NCI-H2029 (cell line): Measurements from ENCODE around the gene HOXA10.

Experiments used
- DNase-seq: peaks from one replicate; lab custom pipeline; 2025; lab: John Stamatoyannopoulos, UW

HOXA10 gene

DNA sequence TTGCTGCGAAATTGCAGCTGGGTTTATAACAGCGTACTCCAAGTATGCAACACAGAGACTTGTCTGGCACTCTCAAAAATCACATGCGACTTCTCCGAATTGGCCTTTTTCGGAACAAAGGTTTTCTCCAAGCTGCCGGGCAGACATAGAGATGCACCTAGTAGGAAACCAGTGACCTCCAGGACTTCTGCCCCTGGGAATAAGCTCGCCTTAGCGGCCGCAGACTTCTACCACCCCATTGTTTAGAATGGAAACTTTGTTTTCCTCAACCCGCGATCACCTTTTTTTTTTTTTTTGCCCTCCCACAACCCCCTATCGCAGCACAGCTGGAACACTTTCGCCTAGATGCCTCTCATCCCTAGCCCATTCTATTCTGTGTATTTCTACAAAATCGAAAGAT lies 4.9 kb upstream of the HOXA10 start:
- no peak for DNase-seq

DNA sequence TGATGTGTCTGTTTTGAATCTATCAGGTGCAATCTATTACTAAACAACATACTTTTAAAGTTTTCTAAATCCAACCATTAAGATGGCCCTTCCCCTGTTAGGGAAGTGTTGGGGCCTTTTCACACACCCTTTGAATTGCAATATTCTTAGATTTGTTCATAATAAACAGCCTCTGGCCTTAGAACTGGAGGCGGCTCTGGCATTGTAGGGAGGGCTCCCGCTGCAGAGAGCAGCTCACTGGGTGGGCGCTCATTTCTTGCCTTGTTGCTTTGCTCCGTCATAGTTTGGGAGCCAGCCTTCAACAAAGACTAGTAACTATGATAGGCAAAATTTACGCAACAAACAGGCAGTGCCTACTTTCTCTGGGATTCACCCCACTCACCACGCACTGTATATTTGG lies 4.2 kb upstream of the HOXA10 start:
- no peak for DNase-seq

DNA sequence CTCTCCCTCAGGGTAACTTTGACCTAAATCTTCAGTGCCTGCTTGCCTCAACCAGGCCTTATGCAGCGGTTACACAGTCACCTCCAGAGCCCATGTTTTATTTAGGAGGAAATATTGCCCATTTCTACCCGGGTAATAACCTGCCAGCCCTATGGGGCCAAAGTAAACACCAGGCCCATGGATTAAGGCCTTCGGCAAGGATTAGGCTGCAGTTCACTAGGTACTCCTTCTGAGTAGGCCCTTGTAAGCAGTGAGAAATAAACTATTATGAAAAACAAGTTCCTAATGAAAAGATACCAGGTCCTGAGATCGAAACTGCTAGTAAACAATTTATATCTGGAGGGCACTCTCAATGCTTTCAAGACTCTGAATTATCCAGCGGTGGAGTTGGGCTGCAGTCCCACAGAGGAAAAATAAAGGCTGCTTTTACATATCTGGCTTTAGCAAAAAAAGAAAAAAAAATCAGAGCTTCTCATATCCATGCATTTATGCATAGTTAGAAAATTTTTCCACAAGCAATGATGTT lies 3.7 kb upstream of the HOXA10 start:
- no peak for DNase-seq

GRCh38 chr7:27176962-27177794 lies 3.1 kb upstream of the HOXA10 start:
- no peak for DNase-seq

DNA sequence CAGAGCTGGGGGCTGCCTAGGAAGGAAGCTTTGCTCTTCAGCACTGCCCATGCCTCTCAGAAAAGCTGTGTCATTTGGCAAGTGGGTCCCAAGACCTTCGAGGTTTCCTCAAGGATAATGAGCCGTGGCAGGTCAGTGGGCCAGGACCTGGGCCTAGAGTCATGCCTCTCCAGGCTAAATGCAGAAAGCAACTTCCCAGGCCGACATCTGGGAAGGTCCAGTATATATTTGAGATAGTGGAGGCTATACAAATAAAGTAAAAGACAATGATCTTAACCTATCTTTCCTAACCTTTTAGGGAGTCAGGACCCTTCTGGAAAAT lies 2.4 kb upstream of the HOXA10 start:
- no peak for DNase-seq

DNA sequence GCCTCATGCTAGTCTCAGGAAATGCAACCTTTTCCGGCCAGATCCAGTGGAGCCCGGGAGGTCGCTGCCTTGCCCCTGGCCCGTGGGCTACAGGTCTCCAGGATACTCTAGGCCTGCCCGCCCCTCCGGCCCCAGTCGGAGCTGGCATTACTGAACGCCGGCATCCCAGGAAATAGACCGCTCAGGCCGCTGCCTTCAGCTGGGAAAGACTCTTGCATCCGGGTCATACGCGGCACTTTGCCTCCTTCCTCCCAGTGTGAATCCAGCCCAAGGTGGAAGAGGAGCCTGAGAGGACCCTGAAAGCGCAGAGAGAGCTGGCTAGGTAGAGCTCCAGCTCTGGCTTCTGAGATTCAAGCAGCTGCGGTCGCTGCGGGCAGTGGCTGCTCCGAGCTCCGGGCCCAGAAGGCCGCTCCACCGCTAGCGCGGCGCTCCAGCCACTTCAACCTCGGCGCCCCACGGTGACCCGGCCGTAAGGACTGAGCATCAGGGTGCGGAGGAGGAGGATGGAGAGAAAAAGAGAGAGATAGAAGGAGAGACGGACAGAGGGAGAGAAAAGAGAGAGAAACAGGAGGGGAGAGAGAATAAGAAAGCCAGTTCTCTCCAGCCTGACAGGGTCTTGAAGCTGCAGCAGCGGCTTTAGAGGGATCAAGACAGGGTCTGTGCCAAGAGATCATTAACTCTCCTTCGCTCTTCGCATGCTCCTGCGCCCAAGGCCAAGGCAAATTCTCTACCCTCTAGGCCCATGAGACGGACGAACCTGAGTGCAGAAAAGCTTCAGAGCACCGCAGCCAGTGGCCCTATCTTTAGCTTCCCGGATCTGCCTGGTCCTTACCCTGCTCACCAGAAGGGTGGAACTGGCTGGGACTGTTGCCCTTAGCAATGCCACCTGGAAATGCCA lies 1.8 kb upstream of the HOXA10 start:
- DNase-seq = no peak

DNA sequence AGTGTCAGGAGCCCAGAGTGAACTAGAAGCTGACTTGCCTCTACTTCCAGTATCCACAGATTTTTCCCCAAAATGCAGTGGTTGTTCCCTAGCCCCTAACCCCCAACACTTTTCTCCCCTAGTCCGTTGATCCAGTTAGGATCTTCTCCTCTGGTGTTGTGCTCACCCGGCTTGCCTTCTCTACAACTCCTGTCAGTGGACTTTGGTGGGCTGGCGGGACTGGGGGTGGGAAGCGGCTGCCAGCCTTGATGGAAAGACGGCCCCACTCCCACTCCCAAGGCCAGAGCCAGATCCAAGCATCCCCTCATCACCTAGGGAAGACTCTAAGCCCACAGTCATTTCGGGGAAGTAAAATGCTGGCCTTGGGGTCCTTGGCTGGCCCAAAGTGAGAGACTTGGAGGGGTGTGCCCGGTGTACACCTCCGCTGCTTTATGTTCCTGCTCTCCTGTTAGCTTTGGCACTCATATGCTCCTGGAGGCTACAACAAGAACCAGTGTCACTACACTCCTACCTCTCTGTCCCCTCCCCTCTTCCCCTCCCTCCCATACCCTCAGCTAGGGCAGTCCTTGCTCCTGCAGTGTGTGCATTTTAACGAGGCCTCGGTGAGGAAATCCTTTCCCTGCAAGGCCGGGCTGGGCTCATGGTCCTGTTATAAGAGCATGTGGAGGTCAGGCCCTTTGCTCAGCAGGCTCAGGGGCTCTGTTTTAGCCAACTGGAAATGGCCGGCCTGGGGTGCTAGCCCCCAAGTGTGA lies 930 bp upstream of the HOXA10 start:
- DNase-seq = no peak

DNA sequence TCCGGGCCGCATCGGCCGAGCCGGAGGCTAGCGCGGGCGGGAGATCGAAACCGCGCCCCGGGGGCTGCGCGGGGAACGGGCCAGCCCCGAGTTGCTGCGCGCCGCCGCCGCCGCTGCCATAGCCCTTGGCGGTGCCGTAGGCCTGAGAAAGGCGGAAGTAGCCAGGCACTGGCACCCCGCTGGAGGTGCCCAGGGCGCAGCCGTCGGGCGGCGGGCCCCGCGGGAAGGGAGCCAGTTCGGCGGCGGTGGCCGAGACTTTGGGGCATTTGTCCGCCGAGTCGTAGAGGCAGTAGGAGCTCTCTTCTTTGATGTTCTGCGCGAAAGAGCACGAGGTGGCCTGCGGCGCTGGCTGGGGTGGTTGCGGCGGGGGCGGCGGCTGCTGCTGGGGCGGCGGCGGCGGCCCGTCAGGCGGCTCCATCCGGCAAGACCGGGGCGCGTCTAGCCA lies 587 bp downstream of the HOXA10 start:
- DNase-seq = no peak

DNA sequence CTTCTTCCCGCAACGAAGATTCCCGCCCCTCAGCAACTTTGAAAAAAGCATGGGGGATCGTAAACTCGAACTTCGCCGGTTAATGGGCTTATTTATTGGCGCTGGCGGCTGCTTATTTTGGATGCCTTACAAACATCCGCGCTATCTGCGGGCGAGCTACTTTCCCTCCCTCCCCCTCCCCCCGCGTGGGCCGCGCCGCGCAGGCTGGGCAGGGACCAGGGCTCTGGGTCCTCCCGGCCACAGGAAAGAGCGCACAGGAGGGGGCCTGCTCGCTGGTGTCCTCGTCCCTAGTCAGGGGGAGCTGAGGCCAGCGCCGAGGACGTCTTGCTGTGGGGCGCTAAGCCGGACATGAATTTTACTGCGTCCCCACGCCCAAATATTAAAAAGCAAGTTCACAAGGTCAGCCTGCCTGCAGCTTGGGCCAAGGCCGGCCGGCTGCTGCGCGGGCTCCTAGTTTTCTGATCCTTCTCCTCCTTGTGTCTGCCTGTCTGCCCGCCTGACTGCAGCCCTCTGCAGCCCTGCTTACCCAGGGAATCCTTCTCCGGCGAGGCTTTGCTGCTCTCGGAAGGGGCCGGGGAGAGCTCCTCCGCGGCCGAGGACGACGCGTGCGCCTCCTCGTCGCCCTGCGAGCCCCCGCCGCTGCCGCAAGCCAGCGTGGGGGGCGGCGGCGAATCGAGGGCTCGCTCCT lies 1.2 kb downstream of the HOXA10 start:
- no peak for DNase-seq

GRCh38 chr7:27172315-27172774 lies 1.8 kb downstream of the HOXA10 start:
- no peak for DNase-seq

DNA sequence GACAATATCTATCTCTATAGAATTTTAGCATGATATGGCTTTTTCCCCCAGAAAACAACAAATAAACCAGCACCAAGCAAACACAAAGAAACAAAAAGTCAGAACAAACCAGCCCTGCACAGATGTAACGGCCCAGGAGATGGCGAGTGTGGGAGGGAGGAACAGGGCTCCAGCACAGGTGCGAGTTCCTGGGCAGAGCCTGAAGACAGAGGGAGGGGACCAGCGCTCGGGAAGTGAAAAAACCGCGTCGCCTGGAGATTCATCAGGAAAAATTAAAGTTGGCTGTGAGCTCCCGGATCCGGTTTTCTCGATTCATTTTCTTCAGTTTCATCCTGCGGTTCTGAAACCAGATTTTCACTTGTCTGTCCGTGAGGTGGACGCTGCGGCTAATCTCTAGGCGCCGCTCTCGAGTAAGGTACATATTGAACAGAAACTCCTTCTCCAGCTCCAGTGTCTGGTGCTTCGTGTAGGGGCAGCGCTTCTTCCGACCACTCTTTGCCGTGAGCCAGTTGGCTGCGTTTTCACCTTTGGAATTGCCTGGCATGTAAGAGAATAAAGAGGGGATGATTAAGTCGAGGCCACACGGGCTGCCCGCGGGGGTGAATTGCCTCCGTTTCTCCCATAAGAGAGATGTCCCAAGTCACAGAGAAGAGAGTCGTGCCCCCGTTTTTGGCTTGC lies 2.3 kb downstream of the HOXA10 start:
- DNase-seq = no peak

- no peak for DNase-seq
Observed at GRCh38 chr7:27171325-27171636, 2.8 kb downstream of the HOXA10 start.

DNA sequence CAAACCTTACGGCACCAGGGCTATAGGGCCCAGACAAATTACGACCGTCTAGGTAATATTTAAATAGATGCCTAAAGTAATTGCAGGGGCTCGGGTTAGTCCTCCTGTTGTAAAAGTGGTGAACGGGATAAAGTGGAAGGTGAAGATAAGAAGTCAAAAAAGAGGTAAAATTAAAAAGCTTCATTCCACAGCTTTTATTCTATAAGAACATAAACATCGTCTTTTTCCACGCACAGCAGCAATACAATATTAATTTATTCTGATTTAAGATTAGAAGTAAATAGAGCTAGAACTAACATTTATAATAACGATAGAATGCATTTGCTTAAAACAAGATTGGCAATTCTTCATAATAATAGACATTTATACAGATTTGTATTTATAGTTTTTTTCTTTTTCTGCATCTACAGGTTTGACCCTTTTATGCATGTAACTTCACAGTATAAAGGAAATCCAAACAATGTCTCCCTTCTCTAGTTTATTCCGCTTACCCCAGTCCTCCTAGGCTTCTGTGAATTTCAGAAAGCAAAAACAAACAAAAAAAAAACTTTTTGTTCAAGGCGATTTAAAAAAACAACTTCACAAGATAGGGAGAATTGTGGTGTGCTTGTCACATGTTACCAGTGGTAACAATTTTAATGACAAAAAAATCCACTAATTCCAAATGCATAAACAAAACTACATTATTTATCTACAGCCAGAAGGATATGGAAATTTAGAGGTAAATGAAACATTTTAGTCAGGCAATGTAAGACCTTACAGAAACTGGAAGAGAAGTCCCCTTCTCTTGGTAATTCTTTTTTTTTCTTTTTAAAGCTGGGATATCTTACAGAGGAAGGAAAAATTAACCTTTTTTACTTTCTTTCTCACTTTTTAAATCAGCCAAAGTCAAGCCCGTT lies 3.4 kb downstream of the HOXA10 start:
- no peak for DNase-seq

GRCh38 chr7:27169658-27170425 lies 4.3 kb downstream of the HOXA10 start:
- DNase-seq = no peak

DNA sequence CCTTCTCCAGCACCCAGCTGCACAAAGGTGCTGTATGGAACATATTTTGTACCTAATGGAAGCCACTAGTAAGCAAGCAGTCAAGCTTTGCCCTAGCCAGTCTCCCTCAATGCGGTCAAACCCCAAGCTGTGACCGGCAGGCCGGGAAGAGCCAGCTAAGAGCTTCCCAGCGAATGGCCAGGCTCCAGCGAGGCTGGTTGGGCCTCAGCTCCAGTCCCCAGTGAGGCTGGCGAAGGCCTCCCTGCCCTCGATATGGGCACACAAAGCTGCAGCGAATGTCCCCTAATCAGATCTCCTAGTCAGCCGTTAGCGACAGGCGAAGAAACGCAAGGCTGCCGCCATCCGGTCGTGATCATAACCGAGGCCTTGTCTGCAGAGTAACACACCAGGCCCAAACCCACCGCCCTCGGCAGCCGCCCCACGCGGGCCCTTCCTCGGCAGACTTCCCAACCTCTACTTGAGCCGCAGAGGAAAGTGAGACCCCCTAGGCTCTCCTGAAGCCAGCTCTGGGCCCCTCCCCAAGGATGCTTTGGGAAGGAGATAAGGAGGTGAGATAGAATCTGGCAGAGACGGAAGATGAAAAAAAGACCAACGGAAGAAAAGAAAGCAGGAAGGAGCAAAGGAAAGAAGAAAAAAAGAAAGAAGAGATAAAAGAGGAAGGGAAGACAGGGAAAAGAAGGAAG lies 5.7 kb downstream of the HOXA10 start:
- no peak for DNase-seq

GRCh38 chr7:27167916-27168264 lies 6.2 kb downstream of the HOXA10 start:
- DNase-seq = no peak

DNA sequence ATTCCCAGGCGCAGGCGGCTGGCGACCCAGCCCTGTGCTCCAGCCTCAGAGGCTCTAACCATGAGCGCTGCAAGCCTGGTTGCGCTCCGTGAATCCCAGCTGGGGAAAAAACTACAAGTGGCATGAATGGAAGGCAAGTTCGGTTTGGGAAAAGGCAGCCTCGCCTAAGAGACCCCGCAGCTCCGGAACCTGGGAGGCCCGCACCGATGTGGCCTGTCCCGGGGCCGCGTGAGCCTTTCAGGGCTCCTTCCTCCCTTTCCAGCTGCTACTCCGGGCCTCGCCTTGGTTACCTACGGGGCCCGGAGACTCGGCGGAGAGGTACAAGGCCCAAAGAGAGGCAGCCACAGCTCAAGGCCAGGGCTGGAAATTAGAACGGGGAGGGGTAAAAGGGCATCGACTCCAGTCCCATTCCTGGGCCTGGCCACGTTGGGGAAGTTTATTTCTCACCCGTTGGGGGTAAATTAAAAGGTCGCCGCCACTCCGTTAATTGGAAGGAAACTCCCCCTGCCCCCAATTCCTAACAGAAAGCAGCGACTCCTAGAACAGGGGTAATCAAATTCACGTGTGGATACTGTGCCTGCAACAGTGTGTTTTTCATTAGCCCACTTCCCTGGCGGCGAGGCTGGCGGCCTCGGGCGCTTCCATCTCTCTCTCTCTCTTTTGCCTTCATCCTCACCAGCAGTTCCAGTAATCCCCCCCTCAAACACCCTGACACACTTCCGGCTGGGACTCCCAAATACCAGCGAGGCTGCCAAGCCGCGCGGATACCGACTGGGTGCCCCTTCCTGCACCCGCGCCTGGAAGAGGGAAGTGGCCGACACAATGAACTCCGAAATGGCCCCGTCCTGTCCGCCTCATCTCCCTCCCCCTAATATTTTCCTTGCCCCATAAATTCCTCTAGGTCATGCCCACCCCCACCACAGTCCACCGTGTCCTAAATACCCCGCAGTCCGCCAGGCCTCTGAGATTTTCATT lies 7.3 kb downstream of the HOXA10 start:
- no peak for DNase-seq
